Urothelium cell line (cell line): ENCODE data around the gene ORC6.

Experiments used
- DNase-seq: peaks from one replicate; pipeline ENCODE4 v3.0.0; 2011; ENCODE audit warnings: low spot score, mixed read lengths
- FAIRE-seq: peaks from 2 replicates; lab custom pipeline; 2011; peaks lifted over from hg19 to GRCh38; lab: Jason Lieb, UNC

Gene ORC6

DNA sequence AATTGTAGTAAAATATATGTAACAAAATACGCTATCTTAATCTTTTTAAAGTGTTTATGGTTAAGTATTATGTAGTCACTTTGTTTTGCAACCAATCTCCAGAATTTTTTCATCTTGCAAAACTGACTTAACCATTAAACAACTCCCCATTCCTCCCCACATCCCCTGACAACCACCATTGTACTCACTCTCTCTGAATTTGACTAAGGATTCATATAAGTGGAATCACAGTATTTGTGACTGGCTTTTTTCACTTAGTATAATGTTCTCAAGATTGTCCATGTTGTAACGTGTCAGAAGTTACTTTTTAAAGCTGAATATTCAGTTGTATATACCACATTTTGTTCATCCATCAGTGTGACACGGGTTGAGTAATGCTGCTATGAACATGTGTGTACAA, 10.6 kb downstream of the ORC6 start:
- DNase-seq (no peak), FAIRE-seq (no peak)

DNA sequence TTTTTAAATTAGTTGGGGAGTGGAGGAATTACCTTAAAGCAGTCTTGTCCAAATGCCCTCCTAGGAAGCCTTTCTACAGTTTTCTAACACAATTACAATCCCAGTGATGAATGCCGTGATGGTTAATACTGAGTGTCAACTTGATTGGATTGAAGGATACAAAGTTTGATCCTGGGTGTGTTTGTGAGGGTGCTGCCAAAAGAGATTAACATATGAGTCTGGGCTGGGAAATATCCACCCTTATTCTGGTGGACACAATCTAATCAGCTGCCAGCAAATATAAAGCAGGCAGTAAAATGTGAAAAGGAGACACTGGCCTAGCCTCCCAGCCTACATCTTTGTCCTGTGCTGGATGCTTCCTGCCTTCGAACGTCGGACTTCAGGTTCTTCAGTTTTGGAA, 12.2 kb downstream of the ORC6 start:
- DNase-seq: no peak
- FAIRE-seq: no peak

DNA sequence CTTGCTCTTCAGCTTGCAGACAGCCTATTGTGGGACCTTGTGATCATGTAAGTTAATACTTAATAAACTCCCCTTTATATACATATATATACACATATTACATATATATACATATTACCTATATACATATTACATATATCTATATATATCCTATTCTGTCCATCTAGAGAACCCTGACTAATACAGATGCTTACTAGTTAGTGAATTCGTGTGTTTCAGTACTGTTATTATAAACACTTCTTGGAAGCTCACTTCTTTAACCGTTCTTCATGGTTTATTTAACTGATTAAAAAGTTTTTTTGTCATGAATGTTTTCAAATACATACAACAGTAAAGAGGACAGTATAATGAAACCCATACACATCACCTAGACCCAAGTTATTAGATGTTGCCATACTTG, 12.6 kb downstream of the ORC6 start:
- no peak for DNase-seq
- FAIRE-seq: no peak

- DNase-seq: no peak
- no peak for FAIRE-seq
Observed at GRCh38 chr16:46706642-46707041, 17.2 kb downstream of the ORC6 start.

DNA sequence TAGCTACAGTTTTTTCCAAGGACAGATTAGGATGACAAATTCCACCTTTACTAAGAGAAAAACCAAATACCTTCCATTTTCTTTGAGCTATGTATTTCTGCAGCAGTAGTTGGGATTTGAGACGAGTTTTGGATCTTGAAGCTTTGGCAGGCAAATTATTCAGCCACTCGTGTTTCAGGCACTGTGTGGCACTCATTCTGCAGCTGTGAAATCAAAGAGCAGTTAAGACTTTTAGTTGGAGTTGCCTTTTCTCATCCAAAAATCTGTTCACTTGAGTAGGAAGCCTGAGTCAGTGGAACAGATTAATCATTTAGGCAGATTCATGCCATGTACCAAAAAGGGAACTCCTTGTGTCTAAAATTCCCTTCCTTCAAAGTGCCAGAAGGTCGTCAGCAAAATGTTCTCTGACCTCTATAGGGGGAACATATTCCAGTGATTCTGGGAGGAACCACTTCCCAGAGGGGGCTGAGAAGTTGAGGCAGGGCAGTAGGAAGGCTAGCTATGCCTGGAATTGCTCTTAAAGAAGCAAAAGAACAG, 20.1 kb downstream of the ORC6 start:
- DNase-seq (no peak), FAIRE-seq (no peak)

DNA sequence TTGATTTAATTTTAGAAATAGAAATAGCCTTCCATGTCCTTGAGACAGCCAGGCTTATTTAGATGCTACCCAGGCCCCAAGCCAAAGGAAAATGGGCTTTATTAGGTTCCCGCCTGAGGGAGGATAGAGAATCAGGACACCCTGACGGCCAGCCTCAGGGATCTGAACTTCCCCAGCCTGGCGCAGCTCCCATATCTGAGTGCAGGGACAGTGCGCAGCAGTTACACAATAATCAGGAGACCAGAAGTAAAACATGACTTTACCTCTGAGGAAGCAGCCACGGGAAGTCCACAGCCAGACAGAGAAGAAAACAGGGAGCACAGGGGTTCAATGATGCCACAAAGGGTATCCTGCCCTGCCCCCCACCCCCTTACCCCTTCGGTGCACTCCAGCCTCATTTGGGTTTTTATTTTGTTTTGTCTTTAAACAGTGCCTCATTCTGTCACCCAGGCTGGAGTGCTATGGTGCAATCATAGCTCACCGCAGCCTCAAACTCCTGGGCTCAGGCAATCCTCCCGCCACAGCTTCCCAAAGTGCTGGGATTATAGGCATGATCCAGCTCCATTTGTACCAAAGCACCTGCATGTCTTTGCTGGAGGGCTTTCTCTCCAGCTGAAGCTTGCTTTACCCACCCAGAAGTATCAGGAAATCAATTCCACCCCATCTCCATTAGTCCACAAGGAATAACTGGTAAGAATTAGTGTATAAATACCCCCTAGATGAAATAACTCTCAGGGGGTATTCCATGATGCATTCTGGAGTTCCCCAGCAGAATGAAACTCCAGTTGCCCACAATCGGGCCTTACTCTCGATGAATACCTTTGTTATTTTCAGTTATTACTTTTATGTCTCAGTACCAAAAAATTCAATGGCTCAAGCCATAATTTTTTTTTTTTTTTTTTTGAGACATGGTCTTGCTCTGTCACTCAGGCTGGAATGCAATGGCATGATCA, 21.9 kb downstream of the ORC6 start:
- no peak for FAIRE-seq
- DNase-seq: no peak

- DNase-seq: no peak
Observed at GRCh38 chr16:46712911-46713310, 23.5 kb downstream of the ORC6 start.

DNA sequence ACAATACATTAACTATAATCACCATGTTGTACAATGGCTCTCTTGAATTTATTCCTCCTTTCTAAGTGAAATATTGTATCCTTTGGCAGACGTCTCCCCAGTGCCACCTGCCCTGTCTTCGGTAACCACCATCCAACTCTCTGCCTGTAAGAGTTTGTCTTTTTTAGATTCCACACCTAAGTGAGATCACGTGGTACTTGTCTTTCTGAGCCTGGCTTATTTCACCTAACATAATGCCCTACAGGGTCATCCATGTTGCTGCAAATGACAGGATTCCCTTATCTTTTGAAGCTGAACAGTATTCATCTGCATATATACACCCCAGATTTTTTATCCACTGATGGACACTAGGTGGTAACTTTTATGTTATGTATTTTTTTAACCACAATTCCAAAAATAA, 24.2 kb downstream of the ORC6 start:
- DNase-seq: no peak

More at GRCh38 chr16:46712911-46713310, 23.5 kb downstream of the ORC6 start:
- FAIRE-seq: no peak

GRCh38 chr16:46714797-46715591, 25.5 kb downstream of the ORC6 start:
- DNase-seq (no peak), FAIRE-seq (no peak)

More for the DNA sequence above, 24.2 kb downstream of the ORC6 start:
- FAIRE-seq: no peak

DNA sequence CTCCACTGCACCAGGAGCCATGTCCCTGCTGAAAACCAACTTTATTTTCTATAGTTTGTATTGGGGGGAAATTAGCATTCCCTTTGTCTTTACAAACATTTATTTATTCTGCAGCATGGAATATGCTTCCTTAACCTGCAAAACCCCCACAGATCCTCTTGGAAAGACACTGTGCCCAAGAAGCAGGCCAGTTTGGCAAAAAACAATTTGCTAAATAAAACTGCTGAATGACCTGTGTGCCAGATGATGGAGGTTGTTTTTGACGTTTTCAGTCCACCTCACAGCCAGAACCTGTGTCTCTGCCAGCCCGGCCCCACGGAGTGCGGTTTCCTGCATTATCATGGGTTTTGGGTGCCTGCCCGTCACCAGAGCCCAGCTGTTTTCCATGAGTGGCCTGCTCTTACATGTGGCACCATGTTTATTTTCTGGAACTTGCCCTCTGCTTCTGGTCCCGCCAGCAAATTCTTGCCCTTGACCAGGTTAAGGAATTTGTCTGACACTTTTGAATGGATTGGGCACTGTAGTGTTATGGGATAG, 26.4 kb downstream of the ORC6 start:
- no peak for DNase-seq
- FAIRE-seq: no peak

GRCh38 chr16:46717692-46718091, 28.2 kb downstream of the ORC6 start:
- DNase-seq: no peak
- no peak for FAIRE-seq

DNA sequence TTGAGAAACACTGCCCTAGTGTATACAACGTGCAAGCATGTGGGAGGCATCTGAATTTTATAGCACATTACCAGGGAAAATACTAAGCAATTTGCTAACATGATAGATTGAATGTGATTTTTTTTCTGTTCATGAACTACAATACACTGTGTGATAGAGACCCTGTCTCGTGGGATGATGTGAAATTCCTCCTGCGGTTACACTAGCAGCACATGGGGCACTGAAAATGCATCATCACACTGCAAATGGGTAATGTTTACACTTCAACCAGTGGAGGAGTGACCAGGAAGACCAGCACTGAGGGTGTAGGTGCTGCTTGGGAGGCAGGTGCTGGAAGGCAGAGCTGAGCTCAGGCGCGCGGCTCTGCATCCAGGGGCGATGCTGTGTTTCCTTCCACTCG, 28.8 kb downstream of the ORC6 start:
- FAIRE-seq: no peak
- DNase-seq: no peak

GRCh38 chr16:46719528-46719927, 30.1 kb downstream of the ORC6 start:
- FAIRE-seq (no peak), DNase-seq (no peak)

DNA sequence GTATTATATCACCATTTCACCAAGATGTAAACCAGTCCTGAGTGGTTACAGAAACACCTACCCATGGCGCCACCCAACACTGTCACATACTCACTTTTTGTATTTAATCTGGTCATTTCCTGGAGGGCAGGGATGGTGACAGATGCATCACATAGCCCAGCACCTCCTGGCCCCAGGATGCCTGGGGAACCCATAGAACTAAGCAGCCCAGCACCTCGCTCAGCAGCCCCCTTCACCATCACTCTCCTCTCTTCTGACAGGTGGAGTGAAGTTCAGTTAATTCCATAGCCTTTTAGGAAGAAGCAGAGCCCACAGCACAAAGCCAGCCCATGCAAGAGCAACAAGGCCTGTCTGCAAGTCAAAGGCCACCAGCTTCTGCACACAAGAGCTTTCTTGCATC, 31.2 kb downstream of the ORC6 start:
- FAIRE-seq: no peak
- no peak for DNase-seq

DNA sequence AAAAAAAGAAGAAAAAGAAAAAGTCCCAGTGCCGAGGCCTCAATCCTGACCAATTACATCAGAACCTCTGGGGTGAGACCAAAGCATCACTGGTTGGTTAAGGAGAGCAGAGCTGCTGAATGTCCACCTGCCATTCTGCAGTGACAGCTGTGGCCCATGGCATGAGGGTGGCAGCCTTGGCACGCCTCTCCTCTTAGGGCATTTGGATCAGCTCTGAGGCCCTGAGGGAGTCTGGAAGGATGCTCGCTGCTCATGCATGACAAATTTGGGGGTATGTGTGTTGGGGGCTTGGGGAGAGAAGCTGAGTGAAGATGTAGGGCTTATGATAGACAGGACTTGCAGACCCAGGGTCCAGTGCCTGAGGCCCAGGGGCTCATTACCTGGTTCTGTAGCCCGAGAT, 32.4 kb downstream of the ORC6 start:
- no peak for FAIRE-seq
- DNase-seq: no peak

DNA sequence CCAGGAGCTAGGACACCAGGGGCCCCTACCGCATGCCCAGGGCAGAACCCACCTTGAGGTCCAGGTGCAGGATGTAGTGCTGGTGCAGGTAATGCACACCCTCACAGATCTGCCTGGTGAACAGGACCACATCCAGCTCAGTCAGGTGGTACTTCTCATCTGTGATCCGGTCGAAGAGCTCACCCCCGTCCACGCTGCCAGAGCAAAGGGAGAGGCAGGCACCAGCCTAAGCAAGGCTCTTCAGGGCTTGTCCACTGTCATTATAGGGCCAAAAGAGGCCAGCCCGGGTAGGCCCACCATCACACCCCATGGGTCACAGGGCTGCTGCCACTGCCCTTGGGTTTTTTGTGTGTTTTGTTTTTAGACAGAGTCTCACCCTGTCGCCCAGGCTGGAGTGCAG, 37.7 kb downstream of the ORC6 start:
- DNase-seq: no peak
- no peak for FAIRE-seq

GRCh38 chr16:46727630-46728029, 38.2 kb downstream of the ORC6 start:
- FAIRE-seq (no peak), DNase-seq (no peak)

DNA sequence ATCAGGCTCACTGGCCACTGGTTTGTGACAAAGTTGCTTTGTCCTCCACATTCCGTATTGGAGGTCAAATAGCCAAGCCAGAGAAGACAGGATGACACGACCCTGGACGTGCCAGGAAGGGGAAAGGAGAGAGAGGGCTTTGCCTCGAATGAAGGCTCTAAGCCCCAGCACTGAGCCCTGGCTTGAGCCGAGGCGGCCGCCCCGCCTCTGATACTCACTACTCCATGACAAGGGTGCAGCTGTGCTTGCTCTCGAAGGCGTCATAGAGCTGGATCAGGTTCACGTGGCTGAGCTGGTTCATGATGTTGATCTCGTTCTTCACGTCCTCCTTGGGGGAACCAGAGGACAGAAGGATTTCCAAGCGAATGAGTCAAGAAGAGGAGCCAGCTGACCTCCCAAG, 39.3 kb downstream of the ORC6 start:
- no peak for DNase-seq
- FAIRE-seq: peak; percentile 53

DNA sequence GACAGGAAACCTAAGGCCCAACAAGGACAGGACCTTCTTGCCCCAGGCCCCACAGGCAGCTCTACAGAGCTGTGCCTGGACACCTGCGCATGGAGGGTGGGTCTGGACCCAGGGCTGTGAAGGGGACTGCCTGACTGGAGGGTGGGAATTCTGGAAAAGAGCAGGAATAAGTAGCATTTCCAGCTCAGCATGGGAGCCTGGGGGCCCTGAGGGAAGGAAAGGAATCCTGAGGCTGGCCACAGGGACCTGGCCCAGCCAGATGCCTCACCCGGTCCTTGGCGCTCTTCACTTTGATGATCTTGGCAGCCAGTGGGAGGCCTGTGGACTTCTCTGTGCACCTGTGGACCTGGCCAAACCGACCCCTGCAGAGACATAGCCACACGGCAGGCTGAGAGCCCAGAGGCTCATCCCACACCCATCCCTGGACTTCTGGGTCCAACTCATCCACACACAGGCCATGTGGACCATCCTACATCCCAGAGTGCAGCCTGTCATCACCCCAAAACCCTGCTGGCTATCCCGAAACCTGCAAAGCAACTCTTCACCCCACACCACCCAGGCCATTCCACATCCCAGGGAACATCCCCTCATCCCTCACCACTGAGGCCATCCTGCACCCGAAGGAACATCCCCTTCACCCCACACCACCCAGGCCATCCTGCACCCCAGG, 40.0 kb downstream of the ORC6 start:
- DNase-seq (no peak), FAIRE-seq (no peak)

DNA sequence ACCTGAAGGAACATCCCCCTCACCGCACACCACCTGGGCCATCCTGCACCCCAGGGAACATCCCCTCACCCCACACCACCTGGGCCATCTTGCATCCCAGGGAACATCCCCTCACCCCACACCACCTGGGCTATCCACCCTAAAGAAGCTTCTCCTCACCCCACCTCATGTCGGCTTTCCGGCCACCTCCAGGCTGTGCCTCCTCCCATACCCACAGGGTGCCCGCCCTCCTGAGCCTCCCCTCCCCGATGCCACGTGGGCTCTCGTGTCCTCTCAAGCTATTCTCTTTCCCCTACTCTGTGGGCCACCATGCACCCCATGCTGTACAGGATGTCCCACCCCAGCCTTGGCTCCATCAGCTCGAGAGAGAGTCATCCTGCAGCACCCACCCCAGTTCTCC, 40.7 kb downstream of the ORC6 start:
- DNase-seq: no peak
- FAIRE-seq: no peak
